Neural cell (in vitro differentiated cells): ENCODE data around the gene PARVB.

ENCODE experiments used
- EP300 ChIP-seq: fragments of 450-650 bp; conservative IDR thresholded peaks from 2 replicates; pipeline ENCODE4 v1.6.1; 2014; ENCODE audit warnings: antibody characterized with exemption, mild to moderate bottlenecking, moderate library complexity; ENCODE audit not compliant: poor library complexity, severe bottlenecking
- EZH2 ChIP-seq: fragments of 200-600, 300-800 bp; shearing (Covaris generic), sonication (generic); IDR thresholded peaks from 2 replicates; pipeline ENCODE4 v1.6.1; 2014; ENCODE audit warnings: antibody characterized with exemption, low read length, borderline replicate concordance, mild to moderate bottlenecking; ENCODE audit not compliant: insufficient read depth, poor library complexity, severe bottlenecking
- POLR2AphosphoS5 ChIP-seq: IDR thresholded peaks from 2 replicates; pipeline ENCODE4 v1.6.1; 2012
- RAD21 ChIP-seq: fragments of 450-650 bp; conservative IDR thresholded peaks from 2 replicates; pipeline ENCODE4 v1.6.1; 2014; ENCODE audit warnings: antibody characterized with exemption, mild to moderate bottlenecking, moderate library complexity
- REST ChIP-seq: IDR thresholded peaks from 2 replicates; pipeline ENCODE4 v1.6.1; 2012; ENCODE audit warnings: borderline replicate concordance
- SMC3 ChIP-seq: fragments of 450-650 bp; conservative IDR thresholded peaks from 2 replicates; pipeline ENCODE4 v1.6.1; 2014; ENCODE audit warnings: antibody characterized with exemption, mild to moderate bottlenecking, moderate library complexity; ENCODE audit not compliant: poor library complexity
- TAF1 ChIP-seq: IDR thresholded peaks from 2 replicates; pipeline ENCODE4 v1.6.1; 2012; ENCODE audit warnings: low read depth
- TF ChIP-seq, protein P1 (sequence below): fragments of 450-650 bp; IDR thresholded peaks from 2 replicates; pipeline ENCODE4 v1.5.1; 2014; ENCODE audit warnings: antibody characterized with exemption, mild to moderate bottlenecking, moderate library complexity; ENCODE audit not compliant: poor library complexity, severe bottlenecking

DNA sequence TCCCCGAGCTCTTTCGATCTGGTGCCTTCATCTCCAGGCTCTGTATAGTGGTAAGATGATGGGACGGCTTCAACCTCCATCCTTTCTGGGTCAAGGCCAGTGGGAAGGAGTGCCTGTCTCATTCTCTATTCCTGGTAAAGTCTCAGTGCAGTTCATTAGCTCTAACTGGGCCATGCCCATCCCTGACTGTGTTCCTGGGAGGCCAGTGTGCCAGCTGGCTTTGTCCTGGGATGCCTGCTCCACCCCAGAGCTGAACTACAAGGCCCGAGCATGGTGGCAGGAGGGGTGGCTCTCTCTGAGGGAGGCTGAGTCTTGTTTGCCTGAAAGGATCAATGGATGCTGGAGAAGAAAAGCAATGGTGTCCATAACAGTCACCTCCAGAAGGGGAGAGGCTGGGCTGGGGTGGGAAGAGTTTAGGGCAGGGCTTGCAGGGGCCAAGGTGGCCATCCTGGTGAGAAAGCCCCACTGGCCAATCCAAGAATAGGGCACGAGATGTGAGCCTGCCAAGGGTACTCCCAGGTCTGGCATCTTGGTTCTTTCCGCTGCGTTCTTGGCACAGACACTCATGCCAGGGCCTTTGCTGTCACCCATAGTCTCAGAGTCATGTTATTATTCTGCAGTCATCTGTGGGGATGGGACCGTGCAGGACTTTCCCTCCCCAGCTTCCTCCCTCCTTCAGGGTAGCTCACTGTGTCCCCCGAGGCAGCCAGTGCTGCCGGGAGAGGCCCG is 60.1 kb downstream of the PARVB start:
- TF ChIP-seq, protein P1, sequence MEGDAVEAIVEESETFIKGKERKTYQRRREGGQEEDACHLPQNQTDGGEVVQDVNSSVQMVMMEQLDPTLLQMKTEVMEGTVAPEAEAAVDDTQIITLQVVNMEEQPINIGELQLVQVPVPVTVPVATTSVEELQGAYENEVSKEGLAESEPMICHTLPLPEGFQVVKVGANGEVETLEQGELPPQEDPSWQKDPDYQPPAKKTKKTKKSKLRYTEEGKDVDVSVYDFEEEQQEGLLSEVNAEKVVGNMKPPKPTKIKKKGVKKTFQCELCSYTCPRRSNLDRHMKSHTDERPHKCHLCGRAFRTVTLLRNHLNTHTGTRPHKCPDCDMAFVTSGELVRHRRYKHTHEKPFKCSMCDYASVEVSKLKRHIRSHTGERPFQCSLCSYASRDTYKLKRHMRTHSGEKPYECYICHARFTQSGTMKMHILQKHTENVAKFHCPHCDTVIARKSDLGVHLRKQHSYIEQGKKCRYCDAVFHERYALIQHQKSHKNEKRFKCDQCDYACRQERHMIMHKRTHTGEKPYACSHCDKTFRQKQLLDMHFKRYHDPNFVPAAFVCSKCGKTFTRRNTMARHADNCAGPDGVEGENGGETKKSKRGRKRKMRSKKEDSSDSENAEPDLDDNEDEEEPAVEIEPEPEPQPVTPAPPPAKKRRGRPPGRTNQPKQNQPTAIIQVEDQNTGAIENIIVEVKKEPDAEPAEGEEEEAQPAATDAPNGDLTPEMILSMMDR: no peak
- TF ChIP-seq EZH2 (no peak), POLR2AphosphoS5 (no peak), REST (no peak), SMC3 (no peak), RAD21 (no peak), EP300 (no peak), TAF1 (no peak)
